Measurements from ENCODE around the gene CCDC91. TPM values are rescaled to one million over a fixed set of nuclear protein-coding genes. Genes with fewer than 3 reads are reported as not detected.

The CCDC91 gene
- total RNA-seq, 1 donor from 2014 or later, result 76.6 TPM

DNA sequence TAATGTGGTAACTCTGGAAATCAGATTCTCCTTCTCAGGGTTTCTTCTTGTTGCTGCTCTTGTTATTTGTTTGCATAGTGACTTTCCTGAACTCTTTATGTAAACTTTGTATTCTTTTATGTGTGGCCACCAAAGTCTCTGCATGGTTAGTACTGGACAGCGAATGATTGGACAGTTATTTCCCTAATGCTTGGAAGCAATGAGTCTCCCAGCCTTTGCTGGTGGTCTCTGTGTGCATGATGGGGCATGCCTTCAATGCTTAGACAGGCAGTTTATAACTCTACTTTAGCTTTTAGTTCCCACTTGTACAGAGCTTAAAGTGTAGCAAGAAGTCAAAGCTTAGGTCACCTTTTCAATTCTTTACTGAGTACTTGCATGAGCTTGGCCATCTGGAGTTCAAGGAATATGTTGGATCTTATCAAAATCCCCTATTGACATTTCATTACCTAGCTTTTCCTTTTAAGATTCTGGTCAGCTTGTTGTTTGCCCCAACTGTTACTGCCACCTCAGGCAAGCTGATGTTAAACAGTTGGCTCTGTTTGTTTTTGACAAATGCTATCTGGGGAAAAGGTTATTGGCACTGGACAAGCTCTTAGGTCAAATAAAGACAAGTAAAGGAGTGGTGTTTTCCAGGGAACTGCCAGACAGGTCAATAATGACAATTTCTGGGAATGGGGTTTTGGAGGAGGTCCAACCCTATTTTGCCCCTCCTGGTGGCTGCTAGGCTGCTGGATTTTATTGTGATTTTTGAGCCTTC lies 12.3 kb downstream of the CCDC91 start:
- no peaks in the 10 kb centered on the region for H3K36me3 ChIP-seq
- H3K27ac ChIP-seq, result no peak overlapping the region
- no peaks in the 10 kb centered on the region for H3K4me1 ChIP-seq
- no peak for DNase-seq (ENCODE audit: extremely low spot score in 2 of 2)
- no peaks in the 10 kb centered on the region for H3K9me3 ChIP-seq
- H3K4me3 ChIP-seq, result no peak overlapping the region
- intact Hi-C loops (cut with DNase I), result no loop called here
- H3K27me3 ChIP-seq, result no peaks in the 10 kb centered on the region
- TF ChIP-seq POLR2AphosphoS5 (IDR thresholded peaks at IDR 0.05; ENCODE audit: insufficient read depth in 1 of 2, low read depth in 1 of 2) (no peak), POLR2A (IDR thresholded peaks at IDR 0.05) (no peak), CTCF (IDR thresholded peaks at IDR 0.05) (no peak)

GRCh38 chr12:28209782-28210181 lies 19.5 kb downstream of the CCDC91 start:
- Histone ChIP-seq H3K36me3 (no peaks in the 10 kb centered on the region), H3K27me3 (no peaks in the 10 kb centered on the region), H3K4me3 (no peak overlapping the region), H3K27ac (no peak overlapping the region), H3K4me1 (no peaks in the 10 kb centered on the region), H3K9me3 (no peaks in the 10 kb centered on the region)
- TF ChIP-seq POLR2A (IDR thresholded peaks at IDR 0.05), result no peak
- no peak for TF ChIP-seq POLR2AphosphoS5 (IDR thresholded peaks at IDR 0.05; ENCODE audit: insufficient read depth in 1 of 2, low read depth in 1 of 2)
- TF ChIP-seq CTCF (IDR thresholded peaks at IDR 0.05), result no peak
- DNase-seq (ENCODE audit: extremely low spot score in 2 of 2), result no peak
- intact Hi-C loops (cut with DNase I), result no loop called here

DNA sequence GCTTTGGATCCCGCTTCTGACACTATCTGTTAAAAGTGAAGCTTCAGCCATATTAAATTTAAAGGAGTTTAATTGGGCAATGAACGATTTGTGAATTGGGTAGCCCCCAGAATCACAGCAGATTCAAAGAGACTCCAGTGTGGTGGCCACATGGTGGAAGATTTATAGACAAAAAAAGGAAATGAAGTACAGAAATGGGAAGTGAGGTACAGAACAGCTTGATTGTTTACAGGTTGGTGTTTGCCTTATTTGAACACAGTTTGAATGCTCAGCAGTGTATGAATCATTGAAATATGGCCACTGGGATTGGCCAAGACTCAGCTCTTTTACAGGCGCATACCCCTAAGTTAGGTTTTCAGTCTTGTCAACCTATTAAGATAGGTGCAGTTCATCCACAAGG lies 21.9 kb downstream of the CCDC91 start:
- no peak for DNase-seq (ENCODE audit: extremely low spot score in 2 of 2)
- Histone ChIP-seq H3K4me3 (no peak overlapping the region), H3K27ac (no peak overlapping the region), H3K4me1 (no peaks in the 10 kb centered on the region), H3K9me3 (no peaks in the 10 kb centered on the region), H3K36me3 (no peaks in the 10 kb centered on the region), H3K27me3 (no peaks in the 10 kb centered on the region)
- intact Hi-C loops (cut with DNase I), result no loop called here
- no peak for TF ChIP-seq CTCF (IDR thresholded peaks at IDR 0.05)
- TF ChIP-seq POLR2AphosphoS5 (IDR thresholded peaks at IDR 0.05; ENCODE audit: insufficient read depth in 1 of 2, low read depth in 1 of 2), result no peak
- no peak for TF ChIP-seq POLR2A (IDR thresholded peaks at IDR 0.05)

- Histone ChIP-seq H3K27ac (no peak overlapping the region), H3K36me3 (no peaks in the 10 kb centered on the region), H3K4me1 (no peaks in the 10 kb centered on the region), H3K27me3 (no peaks in the 10 kb centered on the region), H3K9me3 (peaks cover 3% of the 10 kb centered on the region), H3K4me3 (no peak overlapping the region)
- TF ChIP-seq CTCF (IDR thresholded peaks at IDR 0.05), result no peak
- no peak for TF ChIP-seq POLR2A (IDR thresholded peaks at IDR 0.05)
- TF ChIP-seq POLR2AphosphoS5 (IDR thresholded peaks at IDR 0.05; ENCODE audit: insufficient read depth in 1 of 2, low read depth in 1 of 2), result no peak
- no peak for DNase-seq (ENCODE audit: extremely low spot score in 2 of 2)
- intact Hi-C loops (cut with DNase I), result no loop called here
Observed at GRCh38 chr12:28215021-28215420, 24.8 kb downstream of the CCDC91 start.

DNA sequence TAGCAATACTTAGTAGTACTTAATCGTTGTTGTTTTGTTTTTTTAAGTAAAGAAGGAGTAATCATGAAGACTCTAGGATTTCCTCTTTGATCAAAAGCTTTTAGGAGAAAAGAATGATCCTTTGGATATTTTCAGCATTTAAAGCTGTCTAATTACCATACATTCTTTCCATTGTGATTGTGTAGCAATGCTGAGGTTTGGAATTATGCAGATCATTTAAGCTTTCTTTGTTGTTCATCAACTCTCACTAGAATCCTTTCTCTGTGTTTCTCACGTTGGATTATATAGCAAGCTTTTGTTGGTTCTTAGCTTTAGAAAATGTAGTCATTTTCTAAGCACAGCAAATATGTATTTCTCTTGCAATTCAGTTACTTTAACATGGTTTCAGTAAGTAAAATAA lies 25.8 kb downstream of the CCDC91 start:
- Histone ChIP-seq H3K27me3 (no peaks in the 10 kb centered on the region), H3K36me3 (no peaks in the 10 kb centered on the region), H3K27ac (no peak overlapping the region), H3K4me3 (no peak overlapping the region), H3K9me3 (peaks cover 3% of the 10 kb centered on the region), H3K4me1 (no peaks in the 10 kb centered on the region)
- no peak for DNase-seq (ENCODE audit: extremely low spot score in 2 of 2)
- intact Hi-C loops (cut with DNase I), result no loop called here
- no peak for TF ChIP-seq POLR2AphosphoS5 (IDR thresholded peaks at IDR 0.05; ENCODE audit: insufficient read depth in 1 of 2, low read depth in 1 of 2)

All from vagina (tissue), 2 donors.